Measurements from ENCODE around the gene OLA1. TPM values are rescaled to one million over a fixed set of nuclear protein-coding genes. Genes with fewer than 3 reads are reported as not detected.

Gene OLA1
- total and polyA plus RNA-seq, 2 of the 4 experiments (the other 2 are of a cell fraction), result 54.7 to 71.2 TPM

DNA sequence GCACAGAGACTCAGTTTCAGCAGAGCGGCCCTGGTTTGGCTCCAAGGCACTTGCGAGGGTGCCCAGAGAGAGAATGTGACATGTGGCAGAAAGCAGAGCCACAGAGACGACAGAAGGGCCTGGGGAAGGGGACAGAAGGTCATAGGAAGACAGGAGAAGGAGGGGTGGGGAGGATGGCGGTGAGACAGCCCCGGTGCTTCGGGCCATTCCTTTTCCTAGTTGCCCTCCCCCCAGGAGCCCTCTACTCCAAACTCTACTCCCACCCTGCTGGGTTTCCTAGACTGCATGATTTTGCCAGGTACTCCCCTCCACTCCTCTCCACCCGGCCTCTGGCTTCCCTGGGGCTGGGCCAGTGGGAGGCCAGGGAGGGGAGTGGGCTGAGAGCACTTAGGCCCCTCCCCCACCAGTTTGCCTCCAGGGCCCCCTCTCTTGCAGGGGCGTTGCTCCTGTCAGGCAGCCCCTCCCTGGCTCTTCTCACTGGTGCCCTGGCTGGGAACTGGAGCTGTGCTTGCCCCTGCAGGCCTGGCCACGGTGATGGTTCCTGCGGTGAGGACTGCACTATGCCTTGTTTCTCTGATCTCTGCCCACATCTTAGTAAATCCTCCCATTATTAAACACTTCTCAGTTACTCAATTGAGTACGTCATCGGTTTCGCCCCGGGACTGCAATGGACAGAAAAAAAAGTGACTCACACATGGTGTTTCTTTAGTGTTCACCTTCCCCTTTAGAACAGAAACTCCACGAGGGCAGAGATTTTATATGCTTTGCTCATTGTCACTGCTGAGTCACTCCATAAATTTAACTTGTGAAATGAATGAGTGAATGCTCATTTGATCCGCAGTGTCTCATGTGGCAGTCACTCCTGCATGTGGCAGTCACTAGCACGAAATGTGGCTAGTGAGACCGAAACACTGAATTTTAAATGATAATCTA, 224.5 kb downstream of the OLA1 start (continued):
- TF ChIP-seq, protein P1, sequence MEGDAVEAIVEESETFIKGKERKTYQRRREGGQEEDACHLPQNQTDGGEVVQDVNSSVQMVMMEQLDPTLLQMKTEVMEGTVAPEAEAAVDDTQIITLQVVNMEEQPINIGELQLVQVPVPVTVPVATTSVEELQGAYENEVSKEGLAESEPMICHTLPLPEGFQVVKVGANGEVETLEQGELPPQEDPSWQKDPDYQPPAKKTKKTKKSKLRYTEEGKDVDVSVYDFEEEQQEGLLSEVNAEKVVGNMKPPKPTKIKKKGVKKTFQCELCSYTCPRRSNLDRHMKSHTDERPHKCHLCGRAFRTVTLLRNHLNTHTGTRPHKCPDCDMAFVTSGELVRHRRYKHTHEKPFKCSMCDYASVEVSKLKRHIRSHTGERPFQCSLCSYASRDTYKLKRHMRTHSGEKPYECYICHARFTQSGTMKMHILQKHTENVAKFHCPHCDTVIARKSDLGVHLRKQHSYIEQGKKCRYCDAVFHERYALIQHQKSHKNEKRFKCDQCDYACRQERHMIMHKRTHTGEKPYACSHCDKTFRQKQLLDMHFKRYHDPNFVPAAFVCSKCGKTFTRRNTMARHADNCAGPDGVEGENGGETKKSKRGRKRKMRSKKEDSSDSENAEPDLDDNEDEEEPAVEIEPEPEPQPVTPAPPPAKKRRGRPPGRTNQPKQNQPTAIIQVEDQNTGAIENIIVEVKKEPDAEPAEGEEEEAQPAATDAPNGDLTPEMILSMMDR (conservative IDR thresholded peaks at IDR 0.05; ENCODE audit: low read depth, low read length), result no peak
- TF ChIP-seq RCOR1 (IDR thresholded peaks at IDR 0.05; ENCODE audit: insufficient replicate concordance, low read length), result peak; percentile 84

Small RNA genes lying within 50 kb of the gene (microRNA-seq; reads per million reads assigned to microRNA genes)
- gene RF00019 (ENCODE audit: insufficient read depth, insufficient read length), result not detected

Small RNA genes lying within 50 kb of the gene (small RNA-seq; reads per million reads assigned to genes)
- 0 reads per million in 5 experiments for gene RF00019

Other genes starting within 250 kb of the OLA1 start
- gene SP9, start 86.4 kb upstream of the OLA1 start, total RNA-seq (2012; rRNA removed), result not detected in 2 replicates
- not detected in 2 replicates for gene SP9, start 86.4 kb upstream of the OLA1 start, polyA plus RNA-seq (2012; rRNA removed)
- 9.9 and 18.6 TPM in 2 replicates for gene SCRN3, start 147.2 kb upstream of the OLA1 start, total RNA-seq (2012; rRNA removed)
- 8.0 and 11.4 TPM in 2 replicates for gene SCRN3, start 147.2 kb upstream of the OLA1 start, polyA plus RNA-seq (2012; rRNA removed)
- gene GPR155, start 238.5 kb upstream of the OLA1 start, total RNA-seq (2012; rRNA removed), result 3.4 and 4.4 TPM in 2 replicates
- 2.3 and 2.6 TPM in 2 replicates for gene GPR155, start 238.5 kb upstream of the OLA1 start, polyA plus RNA-seq (2012; rRNA removed)

Measured in IMR-90 (cell line).